ENCODE measurements around the gene TMEM72. TPM values are rescaled to one million over a fixed set of nuclear protein-coding genes. Genes with fewer than 3 reads are reported as not detected.

TMEM72 gene
- total RNA-seq, 2 donors from 2014 or later, result 1.6 TPM; not detected in 1

DNA sequence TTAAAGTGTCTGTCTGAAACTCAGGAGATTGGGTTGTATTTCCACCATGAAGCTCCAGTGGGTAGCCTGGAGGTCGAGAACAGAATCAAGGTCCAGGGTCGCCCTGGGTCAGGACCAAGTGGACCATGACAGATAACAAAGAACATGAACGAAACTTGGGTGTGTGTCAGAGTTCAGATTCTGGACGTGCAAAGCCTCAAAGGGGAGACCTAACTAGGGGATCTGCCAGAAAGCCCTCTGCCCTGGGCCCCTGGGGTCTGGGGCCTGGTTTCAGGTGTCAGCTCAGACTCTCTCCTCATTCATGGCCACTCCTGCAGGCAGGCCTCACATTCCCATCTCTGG, 50.1 kb downstream of the TMEM72 start:
- Histone ChIP-seq H3K36me3 (no peaks in the 10 kb centered on the region), H3K4me3 (no peak overlapping the region), H3K27me3 (replicated peaks; ENCODE audit: insufficient read depth) (no peaks in the 10 kb centered on the region), H3K27ac (no peak overlapping the region), H3K4me1 (replicated peaks) (peaks cover 15% of the 10 kb centered on the region), H3K9me3 (no peaks in the 10 kb centered on the region)
- DNase-seq (ENCODE audit: low spot score), result no peak
- TF ChIP-seq POLR2AphosphoS5 (IDR thresholded peaks at IDR 0.05) (no peak), POLR2A (IDR thresholded peaks at IDR 0.05) (no peak)
- TF ChIP-seq, protein P1, sequence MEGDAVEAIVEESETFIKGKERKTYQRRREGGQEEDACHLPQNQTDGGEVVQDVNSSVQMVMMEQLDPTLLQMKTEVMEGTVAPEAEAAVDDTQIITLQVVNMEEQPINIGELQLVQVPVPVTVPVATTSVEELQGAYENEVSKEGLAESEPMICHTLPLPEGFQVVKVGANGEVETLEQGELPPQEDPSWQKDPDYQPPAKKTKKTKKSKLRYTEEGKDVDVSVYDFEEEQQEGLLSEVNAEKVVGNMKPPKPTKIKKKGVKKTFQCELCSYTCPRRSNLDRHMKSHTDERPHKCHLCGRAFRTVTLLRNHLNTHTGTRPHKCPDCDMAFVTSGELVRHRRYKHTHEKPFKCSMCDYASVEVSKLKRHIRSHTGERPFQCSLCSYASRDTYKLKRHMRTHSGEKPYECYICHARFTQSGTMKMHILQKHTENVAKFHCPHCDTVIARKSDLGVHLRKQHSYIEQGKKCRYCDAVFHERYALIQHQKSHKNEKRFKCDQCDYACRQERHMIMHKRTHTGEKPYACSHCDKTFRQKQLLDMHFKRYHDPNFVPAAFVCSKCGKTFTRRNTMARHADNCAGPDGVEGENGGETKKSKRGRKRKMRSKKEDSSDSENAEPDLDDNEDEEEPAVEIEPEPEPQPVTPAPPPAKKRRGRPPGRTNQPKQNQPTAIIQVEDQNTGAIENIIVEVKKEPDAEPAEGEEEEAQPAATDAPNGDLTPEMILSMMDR (IDR thresholded peaks at IDR 0.05), result no peak
- intact Hi-C loops (cut with DNase I), result no loop called here
- WGBS, result 83% methylated on average over 4 of the region's 4 CpGs

DNA sequence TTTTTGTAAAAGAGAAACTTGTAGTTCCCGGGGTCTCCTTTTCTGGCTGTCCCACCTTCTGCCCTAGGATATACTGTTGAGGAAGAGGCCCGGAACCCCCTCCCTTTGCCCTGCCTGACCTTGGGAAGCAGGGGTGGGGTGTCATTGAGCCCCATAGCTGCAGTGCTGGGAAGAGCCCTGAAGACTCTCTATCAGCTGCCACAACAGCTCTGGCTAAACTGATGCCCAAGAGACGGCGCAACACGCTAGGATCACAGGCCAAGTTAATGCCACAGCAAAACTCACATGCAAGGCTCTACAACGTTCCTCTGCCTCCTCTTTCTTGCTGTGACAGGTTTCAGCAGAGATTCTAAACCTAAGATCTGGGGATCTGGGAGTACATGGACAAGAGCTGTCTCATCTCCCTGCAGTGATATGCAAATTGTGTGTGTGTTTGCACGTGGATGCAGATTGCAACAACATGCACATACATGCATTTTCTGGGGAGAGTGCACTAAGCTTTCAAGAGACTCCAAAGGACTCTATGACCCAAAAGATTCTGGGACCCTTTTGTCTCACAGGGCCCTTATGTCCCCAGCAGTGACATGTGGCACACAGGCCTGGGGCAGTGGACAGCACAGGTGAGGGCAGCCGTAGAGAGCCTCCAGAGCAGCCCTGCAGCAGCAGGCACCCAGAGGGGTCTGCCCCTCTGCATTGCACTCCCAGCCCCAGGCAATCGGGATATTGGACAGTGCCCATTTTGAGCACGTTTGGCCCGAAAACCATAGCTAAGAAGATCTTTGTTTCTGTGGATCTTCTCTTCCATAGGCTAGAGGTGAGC, 51.0 kb downstream of the TMEM72 start:
- WGBS, result 87% methylated on average over 10 of the region's 11 CpGs
- TF ChIP-seq POLR2AphosphoS5 (IDR thresholded peaks at IDR 0.05), result no peak
- TF ChIP-seq, protein P1 (IDR thresholded peaks at IDR 0.05), result no peak
- intact Hi-C loops (cut with DNase I), result no loop called here
- Histone ChIP-seq H3K27me3 (replicated peaks; ENCODE audit: insufficient read depth) (no peaks in the 10 kb centered on the region), H3K36me3 (no peaks in the 10 kb centered on the region), H3K4me3 (no peak overlapping the region), H3K4me1 (replicated peaks) (peaks cover 15% of the 10 kb centered on the region), H3K9me3 (no peaks in the 10 kb centered on the region), H3K27ac (no peak overlapping the region)
- no peak for DNase-seq (ENCODE audit: low spot score)

DNA sequence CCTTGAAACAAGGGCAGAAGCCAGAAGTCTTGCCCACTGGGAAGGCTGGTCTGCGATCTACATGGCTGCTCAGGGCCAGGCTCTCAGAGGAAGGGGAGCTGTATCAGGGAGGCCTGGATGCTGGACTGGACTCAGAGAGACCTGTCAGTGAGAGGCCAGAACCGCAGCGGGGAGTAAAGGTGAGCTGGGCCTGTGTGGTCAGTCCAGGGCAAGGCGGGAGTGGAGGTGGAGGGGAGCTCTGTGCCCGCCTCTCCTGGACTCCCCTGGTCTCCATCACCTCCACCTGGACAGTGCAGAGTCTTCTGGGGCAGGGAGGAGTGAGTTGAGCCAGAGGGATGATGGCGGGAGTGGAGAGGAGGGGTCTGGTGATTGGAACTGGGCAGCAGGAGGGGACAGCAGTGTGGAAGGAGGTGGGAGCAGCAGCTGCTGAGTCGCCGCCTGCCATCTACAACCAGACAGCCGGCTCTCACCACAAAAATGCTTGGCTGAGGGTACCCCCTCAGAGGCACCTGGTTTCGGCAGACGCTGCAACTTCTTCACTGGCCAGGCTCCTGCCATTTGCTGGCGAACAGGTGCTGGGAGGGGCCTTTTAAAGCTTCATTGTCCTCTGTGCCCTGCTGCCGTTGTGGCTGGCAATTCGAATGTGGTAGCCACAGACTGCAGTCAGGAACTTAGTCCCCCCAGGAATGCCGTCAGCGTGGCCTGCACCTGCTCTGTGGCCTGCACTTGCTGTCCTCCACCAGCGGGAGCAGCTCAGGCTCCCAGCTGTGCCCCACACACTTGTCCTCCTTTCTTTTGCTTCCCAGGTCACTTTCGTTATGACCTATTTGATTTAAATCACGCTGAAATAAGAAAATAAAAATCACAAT, 52.0 kb downstream of the TMEM72 start:
- H3K4me3 ChIP-seq, result no peak overlapping the region
- TF ChIP-seq POLR2AphosphoS5 (IDR thresholded peaks at IDR 0.05) (no peak), POLR2A (IDR thresholded peaks at IDR 0.05) (no peak)
- TF ChIP-seq, protein P1 (IDR thresholded peaks at IDR 0.05), result peak in 2 of 4 experiments; percentile 13 to 21
- H3K27me3 ChIP-seq (replicated peaks; ENCODE audit: insufficient read depth), result no peaks in the 10 kb centered on the region
- no peak for DNase-seq (ENCODE audit: low spot score)
- H3K4me1 ChIP-seq (replicated peaks), result peaks cover 15% of the 10 kb centered on the region
- peak overlapping the region; percentile 61 to 71 for H3K27ac ChIP-seq
- no peaks in the 10 kb centered on the region for H3K9me3 ChIP-seq
- no peaks in the 10 kb centered on the region for H3K36me3 ChIP-seq
- intact Hi-C loops (cut with DNase I), result no loop called here
- 82% methylated on average over 18 of the region's 19 CpGs for WGBS

DNA sequence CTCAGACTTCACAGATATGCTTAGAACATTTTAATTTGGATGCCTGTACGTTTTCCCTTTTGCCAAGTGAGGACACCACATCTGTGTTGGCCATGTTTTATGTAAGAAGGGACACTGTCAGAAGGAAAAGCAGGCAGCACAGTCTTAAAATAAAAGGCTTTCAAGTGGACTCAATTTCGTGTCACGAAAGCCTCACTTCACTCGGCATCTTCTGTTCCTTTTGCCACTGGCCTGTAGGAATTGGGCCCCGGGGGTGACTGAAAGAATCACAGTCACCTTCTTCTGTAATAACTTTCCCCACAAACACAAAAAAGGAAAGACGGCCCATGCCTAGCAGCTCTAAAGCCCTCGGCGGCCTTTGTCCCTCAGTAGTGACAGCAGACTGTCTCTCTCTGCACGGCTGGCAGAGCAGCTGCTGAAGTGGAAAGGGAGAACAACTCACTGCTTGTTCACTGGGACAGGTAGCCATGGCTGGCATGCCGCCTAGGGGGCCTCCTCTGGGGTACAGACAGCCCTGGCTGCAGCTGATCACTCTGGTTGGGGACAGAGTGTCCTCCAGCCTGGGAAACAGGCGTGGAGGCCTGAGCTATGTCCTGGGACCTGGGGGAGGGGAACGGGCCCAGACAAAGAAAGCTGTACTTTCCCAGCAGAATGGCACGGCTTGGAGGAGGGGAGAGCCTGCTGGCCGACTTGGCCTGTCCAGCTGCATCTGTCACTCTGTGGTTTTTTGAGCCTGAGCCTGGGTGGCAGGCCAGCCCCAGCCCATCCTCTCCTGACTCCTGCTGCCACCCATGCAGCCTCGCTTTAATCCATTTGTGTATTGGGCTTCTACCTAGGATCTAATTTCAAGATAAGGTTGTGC, 52.9 kb downstream of the TMEM72 start:
- intact Hi-C loops (cut with DNase I), result no loop called here
- Histone ChIP-seq H3K36me3 (no peaks in the 10 kb centered on the region), H3K9me3 (no peaks in the 10 kb centered on the region), H3K27me3 (replicated peaks; ENCODE audit: insufficient read depth) (no peaks in the 10 kb centered on the region), H3K27ac (peak overlapping the region; percentile 61 to 71), H3K4me3 (no peak overlapping the region), H3K4me1 (replicated peaks) (peaks cover 15% of the 10 kb centered on the region)
- TF ChIP-seq POLR2AphosphoS5 (IDR thresholded peaks at IDR 0.05), result peak; percentile 59
- TF ChIP-seq POLR2A (IDR thresholded peaks at IDR 0.05), result no peak
- 35% methylated on average over 15 of the region's 15 CpGs for WGBS
- DNase-seq (ENCODE audit: low spot score), result peak; percentile 46

- H3K27me3 ChIP-seq (replicated peaks; ENCODE audit: insufficient read depth), result no peaks in the 10 kb centered on the region
- intact Hi-C loops (cut with DNase I), result no loop called here
- WGBS, result 100% methylated on average over 1 of the region's 1 CpG
- peaks cover 12% of the 10 kb centered on the region for H3K4me1 ChIP-seq (replicated peaks)
- H3K4me3 ChIP-seq, result no peak overlapping the region
- TF ChIP-seq POLR2A (IDR thresholded peaks at IDR 0.05), result no peak
- TF ChIP-seq POLR2AphosphoS5 (IDR thresholded peaks at IDR 0.05), result no peak
- TF ChIP-seq, protein P1 (IDR thresholded peaks at IDR 0.05), result no peak
- H3K36me3 ChIP-seq, result no peaks in the 10 kb centered on the region
- H3K27ac ChIP-seq, result peak overlapping the region in 1 of 2 donors; percentile 71
- DNase-seq (ENCODE audit: low spot score), result no peak
- no peaks in the 10 kb centered on the region for H3K9me3 ChIP-seq
Observed at GRCh38 chr10:44965104-44965503, 54.0 kb downstream of the TMEM72 start.
